Common myeloid progenitor, CD34-positive (primary cell): ENCODE measurements around the gene TGIF1.

Experiments used
- CTCF ChIA-PET: fragments of 350-600 bp; sonication (Branson Sonifier 250); formaldehyde crosslinking; loops from one replicate; lab custom pipeline; 2021; ENCODE audit warnings: antibody characterized with exemption; lab: Charles Lee
- POLR2A ChIA-PET: fragments of 350-600 bp; sonication (Branson Sonifier 250); formaldehyde crosslinking; loops from one replicate; lab custom pipeline; 2021; ENCODE audit warnings: antibody characterized with exemption; lab: Charles Lee
- DNase-seq, 3 donors: peaks; one replicate each; pipeline versions ENCODE4 v3.0.0 to v3.0.0-alpha.2; 2013
- H3K27ac ChIP-seq, 2 experiments: 1 replicate in 1 of 2; 2 replicates in 1 of 2; pipeline ENCODE4 v1.7.0; 2013; ENCODE audit warnings: inconsistent platforms in 2 of 2, low read length in 2 of 2, mild to moderate bottlenecking in 2 of 2, low read depth in 1 of 2, moderate library complexity in 1 of 2; ENCODE audit not compliant: severe bottlenecking in 2 of 2, insufficient read depth in 1 of 2, poor library complexity in 1 of 2
- H3K27me3 ChIP-seq, 5 experiments: replicated peaks in 2 of 5; 1 replicate in 3 of 5; 2 replicates in 2 of 5; pipeline versions ENCODE4 v1.6.1 to v1.7.0; 2013; ENCODE audit warnings: low read length in 4 of 5, mild to moderate bottlenecking in 2 of 5, moderate library complexity in 2 of 5, inconsistent platforms in 1 of 5; ENCODE audit not compliant: insufficient read depth in 5 of 5, control insufficient read depth in 4 of 5
- H3K36me3 ChIP-seq, 4 experiments: 1 replicate in 2 of 4; 2 replicates in 2 of 4; pipeline versions ENCODE4 v1.6.1 to v1.7.0; 2013; ENCODE audit warnings: low read length in 3 of 4, control low read depth in 1 of 4, mild to moderate bottlenecking in 1 of 4; ENCODE audit not compliant: control insufficient read depth in 4 of 4, insufficient read depth in 4 of 4
- H3K4me1 ChIP-seq, 4 experiments: 1 replicate in 3 of 4; 2 replicates in 1 of 4; pipeline versions ENCODE4 v1.6.1 to v1.7.1; 2013; ENCODE audit warnings: low read length in 3 of 4, mild to moderate bottlenecking in 3 of 4, control low read depth in 1 of 4, inconsistent platforms in 1 of 4, moderate library complexity in 1 of 4; ENCODE audit not compliant: control insufficient read depth in 4 of 4, insufficient read depth in 4 of 4; ENCODE audit errors: control extremely low read depth in 1 of 4
- H3K4me3 ChIP-seq, 7 experiments: 1 replicate in 4 of 7; 2 replicates in 3 of 7; pipeline versions ENCODE4 v1.5.1 to v1.7.0; 2013; ENCODE audit warnings: mild to moderate bottlenecking in 7 of 7, low read length in 6 of 7, moderate library complexity in 6 of 7, inconsistent platforms in 2 of 7, low read depth in 2 of 7, control low read depth in 1 of 7; ENCODE audit not compliant: insufficient read depth in 4 of 7, control insufficient read depth in 1 of 7; ENCODE audit errors: extremely low read depth in 1 of 7
- H3K9me3 ChIP-seq, 5 experiments: 1 replicate in 4 of 5; 2 replicates in 1 of 5; pipeline versions ENCODE4 v1.6.1 to v1.7.1; 2013; ENCODE audit warnings: low read length in 4 of 5, mild to moderate bottlenecking in 2 of 5, inconsistent platforms in 1 of 5, low read depth in 1 of 5, moderate library complexity in 1 of 5; ENCODE audit not compliant: control insufficient read depth in 4 of 5, insufficient read depth in 2 of 5; ENCODE audit errors: control extremely low read depth in 1 of 5
- WGBS: methylation state at CpG from one replicate; pipeline ENCODE4 v1.1.5; 2013; ENCODE audit not compliant: insufficient coverage; 5-methylcytosine and 5-hydroxymethylcytosine counted together

The TGIF1 gene

GRCh38 chr18:3495691-3496430 is 45.9 kb downstream of the TGIF1 start:
- H3K27ac ChIP-seq, result no peak overlapping the region
- no peak overlapping the region for H3K4me3 ChIP-seq
- peaks cover 14 to 34% (median 29%) of the 10 kb centered on the region in 4 experiments for H3K4me1 ChIP-seq
- 75% methylated on average over 5 of the region's 7 CpGs for WGBS
- no peaks in the 10 kb centered on the region for H3K36me3 ChIP-seq
- ChIA-PET POLR2A (no interaction called here), CTCF (interaction anchor here (1.6 to 4.0 kb wide), 2 partner anchors 42 to 90 kb away, joined by 6 to 18 read pairs; no protein-coding TSS in a partner anchor)
- peaks cover 0 to 4% (median 0%) of the 10 kb centered on the region in 5 experiments for H3K27me3 ChIP-seq
- peak in 1 of 3 donors; percentile 36 for DNase-seq
- no peaks in the 10 kb centered on the region for H3K9me3 ChIP-seq

- no peak overlapping the region for H3K27ac ChIP-seq
- H3K36me3 ChIP-seq, result no peaks in the 10 kb centered on the region
- no peaks in the 10 kb centered on the region for H3K9me3 ChIP-seq
- WGBS, result 14% methylated on average over 49 of the region's 58 CpGs
- CTCF ChIA-PET, result interaction anchor here (0.7 to 4.0 kb wide), 11 partner anchors 14 to 167 kb away, joined by 3 to 18 read pairs (median 3); no protein-coding TSS in a partner anchor
- peak overlapping the region; percentile 46 to 78 (median 63) for H3K4me3 ChIP-seq
- H3K27me3 ChIP-seq, result peaks cover 0 to 4% (median 0%) of the 10 kb centered on the region in 5 experiments
- H3K4me1 ChIP-seq, result peaks cover 9 to 23% (median 19%) of the 10 kb centered on the region in 4 experiments
- peak; percentile 33 to 72 (median 57) for DNase-seq
- POLR2A ChIA-PET, result interaction anchor here (0.6 to 2.8 kb wide), 6 partner anchors 32 to 103 kb away, joined by 3 to 12 read pairs (median 5); partner anchors contain the start of gene TGIF1
Observed at GRCh38 chr18:3498698-3499471, 48.9 kb downstream of the TGIF1 start.

GRCh38 chr18:3499501-3499900 is 49.5 kb downstream of the TGIF1 start:
- 0% methylated on average over 6 of the region's 10 CpGs for WGBS
- no peaks in the 10 kb centered on the region for H3K9me3 ChIP-seq
- H3K4me3 ChIP-seq, result peak overlapping the region in 6 of 7 experiments; percentile 58 to 78 (median 66)
- CTCF ChIA-PET, result interaction anchor here (0.8 to 4.0 kb wide), 9 partner anchors 14 to 167 kb away, joined by 3 to 18 read pairs (median 5); no protein-coding TSS in a partner anchor
- H3K36me3 ChIP-seq, result no peaks in the 10 kb centered on the region
- no peak overlapping the region for H3K27ac ChIP-seq
- peak; percentile 43 to 98 (median 96) for DNase-seq
- POLR2A ChIA-PET, result interaction anchor here (0.6 to 2.8 kb wide), 7 partner anchors 33 to 121 kb away, joined by 3 to 12 read pairs (median 5); partner anchors contain the start of gene TGIF1
- H3K4me1 ChIP-seq, result peaks cover 7 to 19% (median 15%) of the 10 kb centered on the region in 4 experiments
- peaks cover 0 to 4% (median 0%) of the 10 kb centered on the region in 5 experiments for H3K27me3 ChIP-seq

- DNase-seq, result no peak
- WGBS, result 20% methylated on average over 3 of the region's 5 CpGs
- no peaks in the 10 kb centered on the region for H3K36me3 ChIP-seq
- H3K4me1 ChIP-seq, result peaks cover 7 to 18% (median 14%) of the 10 kb centered on the region in 4 experiments
- peaks cover 0 to 4% (median 0%) of the 10 kb centered on the region in 5 experiments for H3K27me3 ChIP-seq
- peak overlapping the region in 3 of 7 experiments; percentile 58 to 78 (median 71) for H3K4me3 ChIP-seq
- H3K9me3 ChIP-seq, result no peaks in the 10 kb centered on the region
- H3K27ac ChIP-seq, result no peak overlapping the region
- ChIA-PET POLR2A (interaction anchor here (0.6 to 2.8 kb wide), 4 partner anchors 51 to 121 kb away, joined by 3 to 12 read pairs (median 6); partner anchors contain the start of gene TGIF1), CTCF (interaction anchor here (0.9 to 4.0 kb wide), 11 partner anchors 13 to 166 kb away, joined by 3 to 18 read pairs (median 4); no protein-coding TSS in a partner anchor)
Observed at GRCh38 chr18:3500016-3500415, 50.0 kb downstream of the TGIF1 start.

GRCh38 chr18:3502650-3503049 is 52.7 kb downstream of the TGIF1 start:
- CTCF ChIA-PET, result no interaction called here

GRCh38 chr18:3504637-3505036 is 54.7 kb downstream of the TGIF1 start:
- 100% methylated on average over 2 of the region's 5 CpGs for WGBS
- H3K27me3 ChIP-seq, result no peaks in the 10 kb centered on the region
- H3K27ac ChIP-seq, result no peak overlapping the region
- ChIA-PET POLR2A (no interaction called here), CTCF (interaction anchor here (2.0 kb wide), 1 partner anchor 81 kb away, joined by 8 read pairs; no protein-coding TSS in a partner anchor)
- no peaks in the 10 kb centered on the region for H3K36me3 ChIP-seq
- no peak for DNase-seq
- H3K9me3 ChIP-seq, result no peaks in the 10 kb centered on the region
- peaks cover 7 to 10% (median 8%) of the 10 kb centered on the region in 4 experiments for H3K4me1 ChIP-seq
- no peak overlapping the region for H3K4me3 ChIP-seq

More at GRCh38 chr18:3502650-3503049, 52.7 kb downstream of the TGIF1 start:
- WGBS, result no CpG with 5 or more reads among the region's 4 CpGs
- POLR2A ChIA-PET, result no interaction called here
- no peaks in the 10 kb centered on the region for H3K36me3 ChIP-seq
- no peaks in the 10 kb centered on the region for H3K9me3 ChIP-seq
- peaks cover 7 to 18% (median 14%) of the 10 kb centered on the region in 4 experiments for H3K4me1 ChIP-seq
- H3K27ac ChIP-seq, result no peak overlapping the region
- H3K4me3 ChIP-seq, result no peak overlapping the region
- DNase-seq, result no peak
- peaks cover 0 to 4% (median 0%) of the 10 kb centered on the region in 5 experiments for H3K27me3 ChIP-seq
